Measurements from ENCODE around the gene SIL1. TPM values are rescaled to one million over a fixed set of nuclear protein-coding genes. Genes with fewer than 3 reads are reported as not detected.

SIL1 gene
- polyA plus RNA-seq, 1 donor (not counting 4 experiments of a cell fraction or from before 2014, with no cell fraction given), result 45.4 TPM

DNA sequence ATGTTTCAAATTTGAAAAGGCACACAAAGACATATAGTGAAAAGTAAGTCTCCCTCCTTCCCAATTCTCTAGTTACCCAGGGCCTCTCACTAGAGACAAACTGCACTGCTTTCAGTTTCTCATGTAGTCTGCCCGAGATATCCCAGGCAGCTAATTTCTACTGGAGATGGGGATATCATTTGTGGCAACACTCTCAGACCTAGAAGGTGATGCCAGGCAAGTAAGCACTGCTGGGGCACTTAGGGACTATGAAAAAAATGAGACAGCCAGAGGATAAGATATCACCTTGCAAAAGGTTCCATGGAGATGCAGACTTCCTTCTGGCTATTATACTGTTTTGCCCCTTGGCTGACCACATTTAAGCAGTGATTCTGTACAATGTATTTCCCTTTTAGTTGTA is 12.6 kb downstream of the SIL1 start:
- Histone ChIP-seq H3K79me2 (ENCODE audit: control insufficient read depth, insufficient read depth, low read length) (peaks cover 17% of the 10 kb centered on the region), H3K9me3 (ENCODE audit: control insufficient read depth, low read depth, low read length) (no peaks in the 10 kb centered on the region), H3K36me3 (ENCODE audit: control insufficient read depth in 2 of 2, extremely low read depth in 1 of 2, insufficient read depth in 2 of 2, low read length in 2 of 2) (peaks cover 0 to 4% of the 10 kb centered on the region in 2 experiments), H2AFZ (ENCODE audit: control insufficient read depth, low read length) (no peak overlapping the region), H3K4me2 (ENCODE audit: control insufficient read depth, extremely low read depth, insufficient read depth, low read depth, low read length) (no peak overlapping the region), H3K4me3 (ENCODE audit: control insufficient read depth in 2 of 3, extremely low read depth in 1 of 3, insufficient read depth in 2 of 3, low read depth in 1 of 3, low read length in 3 of 3) (no peak overlapping the region), H4K20me1 (ENCODE audit: control insufficient read depth, extremely low read depth, insufficient read depth, low read length) (no peaks in the 10 kb centered on the region), H3K27ac (ENCODE audit: control insufficient read depth, insufficient read depth, low read length) (no peak overlapping the region), H3K4me1 (ENCODE audit: control insufficient read depth, extremely low read depth, insufficient read depth, low read length) (peaks cover 19% of the 10 kb centered on the region), H3K9ac (ENCODE audit: control insufficient read depth, extremely low read depth, insufficient read depth, low read length) (no peak overlapping the region), H3K9me1 (ENCODE audit: control insufficient read depth, extremely low read depth, insufficient read depth, low read length) (peaks cover under 1% of the 10 kb centered on the region), H3K27me3 (ENCODE audit: control insufficient read depth, extremely low read depth, insufficient read depth, low read length) (no peaks in the 10 kb centered on the region)
- no peak for FAIRE-seq
- no peak for DNase-seq (ENCODE audit: low read depth, low spot score)
- dilution Hi-C loops (cut with MboI; ENCODE audit: extremely low pct_ligation_motif_present, low sequenced_read_pairs), result no loop called here
- TF ChIP-seq, protein P1, sequence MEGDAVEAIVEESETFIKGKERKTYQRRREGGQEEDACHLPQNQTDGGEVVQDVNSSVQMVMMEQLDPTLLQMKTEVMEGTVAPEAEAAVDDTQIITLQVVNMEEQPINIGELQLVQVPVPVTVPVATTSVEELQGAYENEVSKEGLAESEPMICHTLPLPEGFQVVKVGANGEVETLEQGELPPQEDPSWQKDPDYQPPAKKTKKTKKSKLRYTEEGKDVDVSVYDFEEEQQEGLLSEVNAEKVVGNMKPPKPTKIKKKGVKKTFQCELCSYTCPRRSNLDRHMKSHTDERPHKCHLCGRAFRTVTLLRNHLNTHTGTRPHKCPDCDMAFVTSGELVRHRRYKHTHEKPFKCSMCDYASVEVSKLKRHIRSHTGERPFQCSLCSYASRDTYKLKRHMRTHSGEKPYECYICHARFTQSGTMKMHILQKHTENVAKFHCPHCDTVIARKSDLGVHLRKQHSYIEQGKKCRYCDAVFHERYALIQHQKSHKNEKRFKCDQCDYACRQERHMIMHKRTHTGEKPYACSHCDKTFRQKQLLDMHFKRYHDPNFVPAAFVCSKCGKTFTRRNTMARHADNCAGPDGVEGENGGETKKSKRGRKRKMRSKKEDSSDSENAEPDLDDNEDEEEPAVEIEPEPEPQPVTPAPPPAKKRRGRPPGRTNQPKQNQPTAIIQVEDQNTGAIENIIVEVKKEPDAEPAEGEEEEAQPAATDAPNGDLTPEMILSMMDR (optimal IDR thresholded peaks at IDR 0.05 in 1 of 3, IDR thresholded peaks at IDR 0.05 in 1 of 3, conservative IDR thresholded peaks at IDR 0.05 in 1 of 3; ENCODE audit: extremely low read depth in 1 of 3, insufficient read depth in 2 of 3, low read length in 3 of 3), result no peak
- TF ChIP-seq EZH2 (IDR thresholded peaks at IDR 0.05; ENCODE audit: low read length), result no peak

DNA sequence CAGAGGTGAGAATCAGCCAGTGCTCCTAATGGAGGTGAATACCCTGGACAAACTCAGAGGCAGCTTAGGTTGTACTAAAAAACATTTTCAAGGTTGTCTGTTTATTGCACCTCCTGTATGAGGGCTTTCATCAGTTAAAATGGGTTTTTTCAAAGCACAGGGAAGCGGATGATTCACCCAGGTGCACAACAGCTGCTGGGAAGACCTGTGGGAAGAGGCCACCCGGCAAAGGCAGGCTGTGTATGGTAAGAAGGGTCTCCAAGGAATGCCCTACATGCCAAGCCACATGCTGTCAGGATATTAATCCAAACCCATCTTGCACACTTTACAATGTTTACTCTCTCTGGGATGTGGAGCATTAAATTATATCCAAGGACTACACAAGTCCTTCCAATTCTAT is 14.7 kb downstream of the SIL1 start:
- Histone ChIP-seq H3K27ac (ENCODE audit: control insufficient read depth, insufficient read depth, low read length) (no peak overlapping the region), H3K9me3 (ENCODE audit: control insufficient read depth, low read depth, low read length) (no peaks in the 10 kb centered on the region), H3K9me1 (ENCODE audit: control insufficient read depth, extremely low read depth, insufficient read depth, low read length) (peaks cover 4% of the 10 kb centered on the region), H3K4me1 (ENCODE audit: control insufficient read depth, extremely low read depth, insufficient read depth, low read length) (peaks cover 31% of the 10 kb centered on the region), H3K27me3 (ENCODE audit: control insufficient read depth, extremely low read depth, insufficient read depth, low read length) (no peaks in the 10 kb centered on the region), H3K4me3 (ENCODE audit: control insufficient read depth in 2 of 3, extremely low read depth in 1 of 3, insufficient read depth in 2 of 3, low read depth in 1 of 3, low read length in 3 of 3) (no peak overlapping the region), H2AFZ (ENCODE audit: control insufficient read depth, low read length) (no peak overlapping the region), H4K20me1 (ENCODE audit: control insufficient read depth, extremely low read depth, insufficient read depth, low read length) (no peaks in the 10 kb centered on the region), H3K36me3 (ENCODE audit: control insufficient read depth in 2 of 2, extremely low read depth in 1 of 2, insufficient read depth in 2 of 2, low read length in 2 of 2) (peaks cover 0 to 4% of the 10 kb centered on the region in 2 experiments), H3K79me2 (ENCODE audit: control insufficient read depth, insufficient read depth, low read length) (peaks cover 19% of the 10 kb centered on the region), H3K4me2 (ENCODE audit: control insufficient read depth, extremely low read depth, insufficient read depth, low read depth, low read length) (no peak overlapping the region), H3K9ac (ENCODE audit: control insufficient read depth, extremely low read depth, insufficient read depth, low read length) (no peak overlapping the region)
- DNase-seq (ENCODE audit: low read depth, low spot score), result no peak
- dilution Hi-C loops (cut with MboI; ENCODE audit: extremely low pct_ligation_motif_present, low sequenced_read_pairs), result no loop called here
- no peak for FAIRE-seq
- TF ChIP-seq EZH2 (IDR thresholded peaks at IDR 0.05; ENCODE audit: low read length), result no peak
- TF ChIP-seq, protein P1 (optimal IDR thresholded peaks at IDR 0.05 in 1 of 3, IDR thresholded peaks at IDR 0.05 in 1 of 3, conservative IDR thresholded peaks at IDR 0.05 in 1 of 3; ENCODE audit: extremely low read depth in 1 of 3, insufficient read depth in 2 of 3, low read length in 3 of 3), result no peak
